H9 (cell line): ENCODE measurements around the gene DPPA2. TPM values are rescaled to one million over a fixed set of nuclear protein-coding genes. Genes with fewer than 3 reads are reported as not detected.

Experiments used
- DNase-seq: peaks from one replicate; pipeline ENCODE4 v3.0.0-alpha.2; 2017
- H2AFZ ChIP-seq: one replicate; pipeline ENCODE4 v1.6.1; 2013; ENCODE audit warnings: mild to moderate bottlenecking, low read length, control low read depth, moderate library complexity
- H2AK5ac ChIP-seq: 2 replicates; pipeline ENCODE4 v1.6.1; 2013; ENCODE audit warnings: low read length, control low read depth, mixed read lengths; ENCODE audit not compliant: insufficient read length
- H2BK120ac ChIP-seq: one replicate; pipeline ENCODE4 v1.6.1; 2013; ENCODE audit warnings: low read depth, mild to moderate bottlenecking, low read length, control low read depth, inconsistent platforms; ENCODE audit not compliant: poor library complexity, severe bottlenecking
- H2BK12ac ChIP-seq: 2 replicates; pipeline ENCODE4 v1.6.1; 2013; ENCODE audit warnings: low read length, control low read depth, mixed read lengths, low read depth; ENCODE audit not compliant: insufficient read length
- H2BK15ac ChIP-seq: 2 replicates; pipeline ENCODE4 v1.6.1; 2013; ENCODE audit warnings: low read depth, low read length, control low read depth
- H2BK20ac ChIP-seq: one replicate; pipeline ENCODE4 v1.6.1; 2013; ENCODE audit warnings: low read depth, mild to moderate bottlenecking, low read length, control low read depth, inconsistent platforms; ENCODE audit not compliant: poor library complexity, severe bottlenecking
- H2BK5ac ChIP-seq: 2 replicates; pipeline ENCODE4 v1.6.1; 2013; ENCODE audit warnings: low read length, control low read depth, mixed read lengths; ENCODE audit not compliant: insufficient read length
- H3K14ac ChIP-seq: 2 replicates; pipeline ENCODE4 v1.6.1; 2013; ENCODE audit warnings: low read length, control low read depth; ENCODE audit not compliant: insufficient read depth
- H3K18ac ChIP-seq: 2 replicates; pipeline ENCODE4 v1.6.1; 2013; ENCODE audit warnings: low read depth, mild to moderate bottlenecking, mixed read lengths, low read length, control low read depth; ENCODE audit not compliant: insufficient read length
- H3K23ac ChIP-seq: 2 replicates; pipeline ENCODE4 v1.6.1; 2013; ENCODE audit warnings: low read length, control low read depth, mixed read lengths, low read depth; ENCODE audit not compliant: insufficient read length
- H3K23me2 ChIP-seq: 2 replicates; pipeline ENCODE4 v1.6.1; 2013; ENCODE audit warnings: low read depth, mild to moderate bottlenecking, mixed read lengths, low read length, control low read depth; ENCODE audit not compliant: insufficient read length, poor library complexity, severe bottlenecking
- H3K27ac ChIP-seq: 2 replicates; pipeline ENCODE4 v1.5.1; 2013; ENCODE audit warnings: low read length, control low read depth, mixed read lengths, low read depth; ENCODE audit not compliant: insufficient read length
- H3K27me3 ChIP-seq: 2 replicates; pipeline ENCODE4 v1.6.1; 2013; ENCODE audit warnings: low read length, control low read depth, inconsistent platforms; ENCODE audit not compliant: insufficient read depth
- H3K4ac ChIP-seq: 2 replicates; pipeline ENCODE4 v1.6.1; 2013; ENCODE audit warnings: low read depth, mild to moderate bottlenecking, control low read depth, inconsistent platforms, low read length, moderate library complexity
- H3K4me1 ChIP-seq: 2 replicates; pipeline ENCODE4 v1.6.1; 2013; ENCODE audit warnings: low read length, control low read depth, inconsistent platforms; ENCODE audit not compliant: insufficient read depth
- H3K4me2 ChIP-seq: 2 replicates; pipeline ENCODE4 v1.6.1; 2013; ENCODE audit warnings: low read length, control low read depth, mixed read lengths; ENCODE audit not compliant: insufficient read length, insufficient read depth
- H3K56ac ChIP-seq: 2 replicates; pipeline ENCODE4 v1.6.1; 2013; ENCODE audit warnings: low read depth, mild to moderate bottlenecking, mixed read lengths, low read length, control low read depth; ENCODE audit not compliant: insufficient read length
- H3K79me1 ChIP-seq: 2 replicates; pipeline ENCODE4 v1.6.1; 2013; ENCODE audit warnings: low read depth, mild to moderate bottlenecking, moderate library complexity, low read length, control low read depth, inconsistent platforms; ENCODE audit not compliant: insufficient read depth, poor library complexity, severe bottlenecking
- H3K79me2 ChIP-seq: 2 replicates; pipeline ENCODE4 v1.6.1; 2013; ENCODE audit warnings: low read length, control low read depth, inconsistent platforms; ENCODE audit not compliant: insufficient read depth
- H3K9ac ChIP-seq: 2 replicates; pipeline ENCODE4 v1.6.1; 2013; ENCODE audit warnings: low read length, control low read depth, mixed read lengths; ENCODE audit not compliant: insufficient read length; ENCODE audit errors: extremely low read depth
- H3K9me3 ChIP-seq: one replicate; pipeline ENCODE4 v1.6.1; 2013; ENCODE audit warnings: low read depth, low read length, inconsistent platforms; ENCODE audit not compliant: control insufficient read depth
- H3T11ph ChIP-seq: one replicate; pipeline ENCODE4 v1.6.1; 2013; ENCODE audit warnings: mild to moderate bottlenecking, low read length, control low read depth, inconsistent platforms
- H4K20me1 ChIP-seq: one replicate; pipeline ENCODE4 v1.6.1; 2013; ENCODE audit not compliant: control insufficient read depth, insufficient read length, insufficient read depth
- H4K5ac ChIP-seq: 2 replicates; pipeline ENCODE4 v1.6.1; 2013; ENCODE audit warnings: low read depth, mild to moderate bottlenecking, mixed read lengths, low read length, control low read depth; ENCODE audit not compliant: insufficient read length
- H4K8ac ChIP-seq: replicated peaks from 2 replicates; pipeline ENCODE4 v1.6.1; 2013; ENCODE audit warnings: low read length, control low read depth, mixed read lengths, low read depth; ENCODE audit not compliant: insufficient read length
- H4K91ac ChIP-seq: 2 replicates; pipeline ENCODE4 v1.6.1; 2013; ENCODE audit warnings: low read depth, mild to moderate bottlenecking, moderate library complexity, mixed read lengths, low read length, control low read depth; ENCODE audit not compliant: insufficient read length
- H3K27ac Mint-ChIP-seq, 3 experiments: 2 replicates in 2 of 3; 3 replicates in 1 of 3; pipeline ENCODE4 v1.8.0; 2020 to 2021; ENCODE audit warnings: mixed read lengths in 3 of 3, mild to moderate bottlenecking in 1 of 3, moderate library complexity in 1 of 3
- H3K27me3 Mint-ChIP-seq: 2 replicates; pipeline ENCODE4 v1.8.0; 2021; ENCODE audit warnings: low read depth, mild to moderate bottlenecking, moderate library complexity, mixed read lengths
- H3K36me3 Mint-ChIP-seq, 3 experiments: 2 replicates in 2 of 3; 3 replicates in 1 of 3; pipeline ENCODE4 v1.8.0; 2020 to 2021; ENCODE audit warnings: low read depth in 3 of 3, mixed read lengths in 3 of 3; ENCODE audit not compliant: insufficient read depth in 1 of 3
- H3K4me1 Mint-ChIP-seq, 2 experiments: 2 replicates each; pipeline ENCODE4 v1.8.0; 2020; ENCODE audit warnings: mixed read lengths in 2 of 2
- H3K4me3 Mint-ChIP-seq, 2 experiments: 2 replicates in 1 of 2; 3 replicates in 1 of 2; pipeline ENCODE4 v1.8.0; 2020 to 2021; ENCODE audit warnings: mild to moderate bottlenecking in 2 of 2, mixed read lengths in 2 of 2, moderate library complexity in 1 of 2
- H3K9me3 Mint-ChIP-seq, 2 experiments: 2 replicates in 1 of 2; 3 replicates in 1 of 2; pipeline ENCODE4 v1.8.0; 2020; ENCODE audit warnings: mild to moderate bottlenecking in 2 of 2, mixed read lengths in 2 of 2, moderate library complexity in 1 of 2
- CTCF ChIP-seq: fragments of 200-600 bp; sonication (generic); conservative IDR thresholded peaks from 3 replicates; pipeline ENCODE4 v1.8.0; 2021; ENCODE audit warnings: antibody characterized with exemption, mild to moderate bottlenecking
- WGBS: extraction: QIAGEN DNeasy Blood & Tissue Kit; methylation state at CpG from one replicate; pipeline ENCODE4 v1.1.7; 2013; ENCODE audit warnings: missing lambda C conversion rate, low lambda C conversion rate, mixed read lengths; ENCODE audit not compliant: insufficient read length; ENCODE audit errors: extremely low coverage; 5-methylcytosine and 5-hydroxymethylcytosine counted together
- total RNA-seq: library from RNA; stranded (reverse); gene quantifications from 2 replicates; pipeline ENCODE4 v1.2.1, GENCODE V29; 2021

DPPA2 gene
- total RNA-seq, 1 experiment from 2014 or later, result 3.2 TPM

- Histone ChIP-seq H3K9me3 (no peaks in the 10 kb centered on the region), H3K79me2 (no peaks in the 10 kb centered on the region), H3K4ac (no peak overlapping the region), H2BK120ac (no peak overlapping the region), H2AK5ac (no peak overlapping the region), H4K91ac (no peak overlapping the region), H3T11ph (no peak overlapping the region), H3K27me3 (no peaks in the 10 kb centered on the region), H3K23me2 (no peaks in the 10 kb centered on the region), H2BK12ac (no peak overlapping the region), H3K4me1 (no peaks in the 10 kb centered on the region), H3K23ac (no peak overlapping the region), H4K20me1 (no peaks in the 10 kb centered on the region), H3K4me2 (no peak overlapping the region), H2BK15ac (no peak overlapping the region), H3K9ac (no peak overlapping the region), H4K8ac (no peak overlapping the region), H2BK5ac (peak overlapping the region; percentile 5), H3K56ac (no peak overlapping the region), H3K18ac (no peak overlapping the region), H3K27ac (no peak overlapping the region), H3K14ac (no peak overlapping the region; the same call in 1 of the 2 replicates), H4K5ac (no peak overlapping the region), H2BK20ac (no peak overlapping the region), H3K79me1 (no peaks in the 10 kb centered on the region), H2AFZ (no peak overlapping the region)
- peaks cover 8 to 19% (median 12%) of the 10 kb centered on the region in 3 experiments; a peak in 5 of 7 replicates for H3K36me3 Mint-ChIP-seq
- no peak overlapping the region; a peak in 1 of 7 replicates for H3K27ac Mint-ChIP-seq
- WGBS, result no CpG with 5 or more reads among the region's 6 CpGs
- no peak for DNase-seq
- no peak for TF ChIP-seq CTCF
- peaks cover 0 to 7% of the 10 kb centered on the region in 2 experiments; a peak in 3 of 4 replicates for H3K4me1 Mint-ChIP-seq
- no peaks in the 10 kb centered on the region for H3K27me3 Mint-ChIP-seq
- H3K9me3 Mint-ChIP-seq, result no peaks in the 10 kb centered on the region
- H3K4me3 Mint-ChIP-seq, result no peak overlapping the region
Measured at GRCh38 chr3:109364088-109364487, 47.8 kb upstream of the DPPA2 start.
